ENCODE results near the gene PSRC1. TPM values are rescaled to one million over a fixed set of nuclear protein-coding genes. Genes with fewer than 3 reads are reported as not detected.

The PSRC1 gene
- total RNA-seq, 1 experiment from 2014 or later: 68.4 TPM

DNA sequence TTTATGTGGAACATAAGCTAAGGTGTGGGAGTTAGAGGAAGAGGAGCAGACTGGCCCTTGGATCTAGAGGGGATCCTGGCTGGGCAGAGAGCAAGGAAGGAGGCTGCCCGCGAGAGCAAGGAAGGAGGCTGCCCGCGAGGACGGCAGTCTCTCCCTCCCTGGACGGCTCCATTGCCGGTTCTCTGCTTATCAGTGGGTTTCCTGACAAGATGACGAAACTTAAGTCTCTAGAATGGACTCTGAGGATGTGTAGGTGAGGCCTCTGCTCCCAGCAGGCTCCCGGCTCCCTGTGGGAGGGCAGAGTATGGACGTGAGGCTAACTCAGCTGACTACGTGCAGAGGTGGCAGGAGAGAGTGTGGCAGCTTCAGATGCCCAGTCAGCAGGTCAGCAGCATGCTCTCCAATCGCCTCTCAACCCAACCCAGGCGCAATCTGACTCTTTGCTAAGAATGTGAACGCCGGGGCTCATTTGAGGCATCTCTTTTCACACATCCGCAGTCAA, 17.8 kb upstream of the PSRC1 start (continued):
- TF ChIP-seq, protein P1, sequence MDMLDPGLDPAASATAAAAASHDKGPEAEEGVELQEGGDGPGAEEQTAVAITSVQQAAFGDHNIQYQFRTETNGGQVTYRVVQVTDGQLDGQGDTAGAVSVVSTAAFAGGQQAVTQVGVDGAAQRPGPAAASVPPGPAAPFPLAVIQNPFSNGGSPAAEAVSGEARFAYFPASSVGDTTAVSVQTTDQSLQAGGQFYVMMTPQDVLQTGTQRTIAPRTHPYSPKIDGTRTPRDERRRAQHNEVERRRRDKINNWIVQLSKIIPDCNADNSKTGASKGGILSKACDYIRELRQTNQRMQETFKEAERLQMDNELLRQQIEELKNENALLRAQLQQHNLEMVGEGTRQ (CRISPR knock-in tag; IDR thresholded peaks at IDR 0.05): no peak
- TF ChIP-seq, protein P2, sequence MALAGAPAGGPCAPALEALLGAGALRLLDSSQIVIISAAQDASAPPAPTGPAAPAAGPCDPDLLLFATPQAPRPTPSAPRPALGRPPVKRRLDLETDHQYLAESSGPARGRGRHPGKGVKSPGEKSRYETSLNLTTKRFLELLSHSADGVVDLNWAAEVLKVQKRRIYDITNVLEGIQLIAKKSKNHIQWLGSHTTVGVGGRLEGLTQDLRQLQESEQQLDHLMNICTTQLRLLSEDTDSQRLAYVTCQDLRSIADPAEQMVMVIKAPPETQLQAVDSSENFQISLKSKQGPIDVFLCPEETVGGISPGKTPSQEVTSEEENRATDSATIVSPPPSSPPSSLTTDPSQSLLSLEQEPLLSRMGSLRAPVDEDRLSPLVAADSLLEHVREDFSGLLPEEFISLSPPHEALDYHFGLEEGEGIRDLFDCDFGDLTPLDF (CRISPR knock-in tag; IDR thresholded peaks at IDR 0.05): no peak
- TF ChIP-seq OVOL2 (CRISPR knock-in tag; IDR thresholded peaks at IDR 0.05; ENCODE audit: borderline replicate concordance) (no peak), RELA (CRISPR knock-in tag; IDR thresholded peaks at IDR 0.05; ENCODE audit: borderline replicate concordance) (no peak), JAZF1 (CRISPR knock-in tag; IDR thresholded peaks at IDR 0.05) (no peak), ZNF416 (CRISPR knock-in tag; IDR thresholded peaks at IDR 0.05) (no peak), ESRRA (CRISPR knock-in tag; IDR thresholded peaks at IDR 0.05; ENCODE audit: borderline replicate concordance) (no peak)
- TF ChIP-seq, protein P3, sequence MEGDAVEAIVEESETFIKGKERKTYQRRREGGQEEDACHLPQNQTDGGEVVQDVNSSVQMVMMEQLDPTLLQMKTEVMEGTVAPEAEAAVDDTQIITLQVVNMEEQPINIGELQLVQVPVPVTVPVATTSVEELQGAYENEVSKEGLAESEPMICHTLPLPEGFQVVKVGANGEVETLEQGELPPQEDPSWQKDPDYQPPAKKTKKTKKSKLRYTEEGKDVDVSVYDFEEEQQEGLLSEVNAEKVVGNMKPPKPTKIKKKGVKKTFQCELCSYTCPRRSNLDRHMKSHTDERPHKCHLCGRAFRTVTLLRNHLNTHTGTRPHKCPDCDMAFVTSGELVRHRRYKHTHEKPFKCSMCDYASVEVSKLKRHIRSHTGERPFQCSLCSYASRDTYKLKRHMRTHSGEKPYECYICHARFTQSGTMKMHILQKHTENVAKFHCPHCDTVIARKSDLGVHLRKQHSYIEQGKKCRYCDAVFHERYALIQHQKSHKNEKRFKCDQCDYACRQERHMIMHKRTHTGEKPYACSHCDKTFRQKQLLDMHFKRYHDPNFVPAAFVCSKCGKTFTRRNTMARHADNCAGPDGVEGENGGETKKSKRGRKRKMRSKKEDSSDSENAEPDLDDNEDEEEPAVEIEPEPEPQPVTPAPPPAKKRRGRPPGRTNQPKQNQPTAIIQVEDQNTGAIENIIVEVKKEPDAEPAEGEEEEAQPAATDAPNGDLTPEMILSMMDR (IDR thresholded peaks at IDR 0.05): no peak
- TF ChIP-seq, protein P4, sequence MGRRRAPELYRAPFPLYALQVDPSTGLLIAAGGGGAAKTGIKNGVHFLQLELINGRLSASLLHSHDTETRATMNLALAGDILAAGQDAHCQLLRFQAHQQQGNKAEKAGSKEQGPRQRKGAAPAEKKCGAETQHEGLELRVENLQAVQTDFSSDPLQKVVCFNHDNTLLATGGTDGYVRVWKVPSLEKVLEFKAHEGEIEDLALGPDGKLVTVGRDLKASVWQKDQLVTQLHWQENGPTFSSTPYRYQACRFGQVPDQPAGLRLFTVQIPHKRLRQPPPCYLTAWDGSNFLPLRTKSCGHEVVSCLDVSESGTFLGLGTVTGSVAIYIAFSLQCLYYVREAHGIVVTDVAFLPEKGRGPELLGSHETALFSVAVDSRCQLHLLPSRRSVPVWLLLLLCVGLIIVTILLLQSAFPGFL (CRISPR knock-in tag; IDR thresholded peaks at IDR 0.05; ENCODE audit: borderline replicate concordance): no peak
- TF ChIP-seq, protein P5, sequence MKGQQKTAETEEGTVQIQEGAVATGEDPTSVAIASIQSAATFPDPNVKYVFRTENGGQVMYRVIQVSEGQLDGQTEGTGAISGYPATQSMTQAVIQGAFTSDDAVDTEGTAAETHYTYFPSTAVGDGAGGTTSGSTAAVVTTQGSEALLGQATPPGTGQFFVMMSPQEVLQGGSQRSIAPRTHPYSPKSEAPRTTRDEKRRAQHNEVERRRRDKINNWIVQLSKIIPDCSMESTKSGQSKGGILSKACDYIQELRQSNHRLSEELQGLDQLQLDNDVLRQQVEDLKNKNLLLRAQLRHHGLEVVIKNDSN (CRISPR knock-in tag; IDR thresholded peaks at IDR 0.05): no peak

DNA sequence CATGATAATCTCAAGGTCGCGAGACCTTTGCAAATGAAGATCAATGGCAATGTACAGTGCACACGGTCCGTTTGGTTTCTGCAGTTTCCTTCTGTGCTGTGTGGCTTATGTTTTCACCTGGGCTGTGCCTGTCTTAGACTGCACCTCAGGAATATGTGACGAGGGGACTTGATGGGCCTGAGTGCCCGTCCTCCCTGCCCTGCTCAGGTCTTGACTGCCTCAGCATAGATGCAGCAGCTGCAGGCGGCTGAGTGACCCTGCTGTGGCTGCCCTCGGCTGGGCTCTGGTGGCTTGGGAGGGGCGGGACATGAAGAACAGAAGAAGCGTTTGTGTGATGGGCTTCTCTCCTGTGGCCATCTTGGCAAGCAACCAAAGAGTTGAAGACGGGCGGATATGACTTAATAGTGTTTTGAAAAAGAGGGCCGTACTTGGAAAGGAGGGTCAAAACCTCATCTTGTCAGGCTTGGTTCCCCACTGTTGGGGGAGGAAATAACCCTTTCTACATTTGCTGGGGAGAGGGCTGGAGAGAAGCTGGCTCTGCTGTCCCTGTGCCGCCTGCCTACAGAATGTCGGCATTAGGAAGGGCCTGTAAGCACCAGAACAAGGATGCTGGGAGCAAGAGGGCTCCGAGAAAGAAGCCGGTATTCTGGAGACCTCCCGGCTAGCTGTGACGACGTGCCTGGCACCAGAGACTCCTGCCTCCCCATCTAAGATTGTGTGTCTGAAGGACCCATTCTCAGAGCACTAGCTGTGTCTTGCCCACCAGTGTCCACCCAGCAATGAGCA, 16.8 kb upstream of the PSRC1 start:
- H3K27ac Mint-ChIP-seq: no peak overlapping the region

More for the DNA sequence above, 16.8 kb upstream of the PSRC1 start:
- ChIA-PET POLR2A (no interaction called here), CTCF (no interaction called here)
- TF ChIP-seq, protein P6, sequence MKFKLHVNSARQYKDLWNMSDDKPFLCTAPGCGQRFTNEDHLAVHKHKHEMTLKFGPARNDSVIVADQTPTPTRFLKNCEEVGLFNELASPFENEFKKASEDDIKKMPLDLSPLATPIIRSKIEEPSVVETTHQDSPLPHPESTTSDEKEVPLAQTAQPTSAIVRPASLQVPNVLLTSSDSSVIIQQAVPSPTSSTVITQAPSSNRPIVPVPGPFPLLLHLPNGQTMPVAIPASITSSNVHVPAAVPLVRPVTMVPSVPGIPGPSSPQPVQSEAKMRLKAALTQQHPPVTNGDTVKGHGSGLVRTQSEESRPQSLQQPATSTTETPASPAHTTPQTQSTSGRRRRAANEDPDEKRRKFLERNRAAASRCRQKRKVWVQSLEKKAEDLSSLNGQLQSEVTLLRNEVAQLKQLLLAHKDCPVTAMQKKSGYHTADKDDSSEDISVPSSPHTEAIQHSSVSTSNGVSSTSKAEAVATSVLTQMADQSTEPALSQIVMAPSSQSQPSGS (CRISPR knock-in tag; IDR thresholded peaks at IDR 0.05; ENCODE audit: borderline replicate concordance, low read depth): no peak
- TF ChIP-seq, protein P7, sequence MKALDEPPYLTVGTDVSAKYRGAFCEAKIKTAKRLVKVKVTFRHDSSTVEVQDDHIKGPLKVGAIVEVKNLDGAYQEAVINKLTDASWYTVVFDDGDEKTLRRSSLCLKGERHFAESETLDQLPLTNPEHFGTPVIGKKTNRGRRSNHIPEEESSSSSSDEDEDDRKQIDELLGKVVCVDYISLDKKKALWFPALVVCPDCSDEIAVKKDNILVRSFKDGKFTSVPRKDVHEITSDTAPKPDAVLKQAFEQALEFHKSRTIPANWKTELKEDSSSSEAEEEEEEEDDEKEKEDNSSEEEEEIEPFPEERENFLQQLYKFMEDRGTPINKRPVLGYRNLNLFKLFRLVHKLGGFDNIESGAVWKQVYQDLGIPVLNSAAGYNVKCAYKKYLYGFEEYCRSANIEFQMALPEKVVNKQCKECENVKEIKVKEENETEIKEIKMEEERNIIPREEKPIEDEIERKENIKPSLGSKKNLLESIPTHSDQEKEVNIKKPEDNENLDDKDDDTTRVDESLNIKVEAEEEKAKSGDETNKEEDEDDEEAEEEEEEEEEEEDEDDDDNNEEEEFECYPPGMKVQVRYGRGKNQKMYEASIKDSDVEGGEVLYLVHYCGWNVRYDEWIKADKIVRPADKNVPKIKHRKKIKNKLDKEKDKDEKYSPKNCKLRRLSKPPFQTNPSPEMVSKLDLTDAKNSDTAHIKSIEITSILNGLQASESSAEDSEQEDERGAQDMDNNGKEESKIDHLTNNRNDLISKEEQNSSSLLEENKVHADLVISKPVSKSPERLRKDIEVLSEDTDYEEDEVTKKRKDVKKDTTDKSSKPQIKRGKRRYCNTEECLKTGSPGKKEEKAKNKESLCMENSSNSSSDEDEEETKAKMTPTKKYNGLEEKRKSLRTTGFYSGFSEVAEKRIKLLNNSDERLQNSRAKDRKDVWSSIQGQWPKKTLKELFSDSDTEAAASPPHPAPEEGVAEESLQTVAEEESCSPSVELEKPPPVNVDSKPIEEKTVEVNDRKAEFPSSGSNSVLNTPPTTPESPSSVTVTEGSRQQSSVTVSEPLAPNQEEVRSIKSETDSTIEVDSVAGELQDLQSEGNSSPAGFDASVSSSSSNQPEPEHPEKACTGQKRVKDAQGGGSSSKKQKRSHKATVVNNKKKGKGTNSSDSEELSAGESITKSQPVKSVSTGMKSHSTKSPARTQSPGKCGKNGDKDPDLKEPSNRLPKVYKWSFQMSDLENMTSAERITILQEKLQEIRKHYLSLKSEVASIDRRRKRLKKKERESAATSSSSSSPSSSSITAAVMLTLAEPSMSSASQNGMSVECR (CRISPR knock-in tag; IDR thresholded peaks at IDR 0.05; ENCODE audit: borderline replicate concordance): no peak
- TF ChIP-seq SMAD4 (CRISPR knock-in tag; IDR thresholded peaks at IDR 0.05) (no peak), FOXP1 (CRISPR knock-in tag; IDR thresholded peaks at IDR 0.05; ENCODE audit: borderline replicate concordance) (no peak), MXD4 (CRISPR knock-in tag; IDR thresholded peaks at IDR 0.05; ENCODE audit: borderline replicate concordance) (no peak), ZNF416 (CRISPR knock-in tag; IDR thresholded peaks at IDR 0.05) (no peak), NFE2L1 (CRISPR knock-in tag; IDR thresholded peaks at IDR 0.05) (no peak), ETV6 (CRISPR knock-in tag; IDR thresholded peaks at IDR 0.05) (no peak)
- TF ChIP-seq, protein P8, sequence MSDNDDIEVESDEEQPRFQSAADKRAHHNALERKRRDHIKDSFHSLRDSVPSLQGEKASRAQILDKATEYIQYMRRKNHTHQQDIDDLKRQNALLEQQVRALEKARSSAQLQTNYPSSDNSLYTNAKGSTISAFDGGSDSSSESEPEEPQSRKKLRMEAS (CRISPR knock-in tag; IDR thresholded peaks at IDR 0.05): no peak
- TF ChIP-seq, protein P9, sequence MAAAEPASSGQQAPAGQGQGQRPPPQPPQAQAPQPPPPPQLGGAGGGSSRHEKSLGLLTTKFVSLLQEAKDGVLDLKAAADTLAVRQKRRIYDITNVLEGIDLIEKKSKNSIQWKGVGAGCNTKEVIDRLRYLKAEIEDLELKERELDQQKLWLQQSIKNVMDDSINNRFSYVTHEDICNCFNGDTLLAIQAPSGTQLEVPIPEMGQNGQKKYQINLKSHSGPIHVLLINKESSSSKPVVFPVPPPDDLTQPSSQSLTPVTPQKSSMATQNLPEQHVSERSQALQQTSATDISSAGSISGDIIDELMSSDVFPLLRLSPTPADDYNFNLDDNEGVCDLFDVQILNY (CRISPR knock-in tag; IDR thresholded peaks at IDR 0.05): no peak
- no peaks in the 10 kb centered on the region for H3K36me3 Mint-ChIP-seq
- ATAC-seq (no peak), DNase-seq (ENCODE audit: low spot score) (no peak)
- no peak overlapping the region for H3K4me3 Mint-ChIP-seq
- H3K4me1 Mint-ChIP-seq: peaks cover 7% of the 10 kb centered on the region; the same call in 1 of the 2 replicates
- no peaks in the 10 kb centered on the region for H3K27me3 Mint-ChIP-seq (ENCODE audit: low read depth)
- H3K9me3 Mint-ChIP-seq: no peaks in the 10 kb centered on the region
